Mesenchymal stem cell (in vitro differentiated cells and primary cell): ENCODE measurements around the gene NEK2.

Source experiments
- DNase-seq: peaks from one replicate; pipeline ENCODE4 v3.0.0-alpha.2; 2013
- H2AFZ ChIP-seq: one replicate; pipeline ENCODE4 v1.6.1; 2013; ENCODE audit warnings: low read depth, mild to moderate bottlenecking, control low read depth, inconsistent platforms, low read length, moderate library complexity
- H2AK5ac ChIP-seq: 2 replicates; pipeline ENCODE4 v1.6.1; 2013; ENCODE audit warnings: low read length, moderate library complexity, mild to moderate bottlenecking, inconsistent platforms; ENCODE audit not compliant: severe bottlenecking
- H2BK120ac ChIP-seq: one replicate; pipeline ENCODE4 v1.6.1; 2013; ENCODE audit warnings: low read depth, mild to moderate bottlenecking, inconsistent platforms, low read length, moderate library complexity
- H2BK12ac ChIP-seq, 2 experiments: one replicate each; pipeline ENCODE4 v1.6.1; 2013; ENCODE audit warnings: inconsistent platforms in 2 of 2, low read length in 2 of 2, mild to moderate bottlenecking in 2 of 2, moderate library complexity in 2 of 2, control low read depth in 1 of 2
- H2BK15ac ChIP-seq: one replicate; pipeline ENCODE4 v1.6.1; 2013; ENCODE audit warnings: mild to moderate bottlenecking, low read depth, inconsistent platforms; ENCODE audit not compliant: poor library complexity, severe bottlenecking
- H2BK5ac ChIP-seq: 2 replicates; pipeline ENCODE4 v1.6.1; 2013; ENCODE audit warnings: low read depth, mild to moderate bottlenecking, low read length, control low read depth, inconsistent platforms; ENCODE audit not compliant: poor library complexity, severe bottlenecking
- H3K14ac ChIP-seq, 2 experiments: one replicate each; pipeline ENCODE4 v1.6.1; 2013; ENCODE audit warnings: inconsistent platforms in 2 of 2, low read length in 2 of 2, control low read depth in 1 of 2, mild to moderate bottlenecking in 1 of 2, moderate library complexity in 1 of 2
- H3K18ac ChIP-seq, 2 experiments: one replicate each; pipeline ENCODE4 v1.6.1; 2013; ENCODE audit warnings: inconsistent platforms in 2 of 2, low read length in 2 of 2, control low read depth in 1 of 2, low read depth in 1 of 2, mild to moderate bottlenecking in 1 of 2
- H3K23ac ChIP-seq, 2 experiments: one replicate each; pipeline ENCODE4 v1.6.1; 2013; ENCODE audit warnings: inconsistent platforms in 2 of 2, low read length in 2 of 2, mild to moderate bottlenecking in 2 of 2, moderate library complexity in 2 of 2, control low read depth in 1 of 2
- H3K27ac ChIP-seq: 2 replicates; pipeline ENCODE4 v1.5.1; 2013; ENCODE audit warnings: mild to moderate bottlenecking, moderate library complexity, low read length, control low read depth, inconsistent platforms; ENCODE audit not compliant: poor library complexity, severe bottlenecking
- H3K27me3 ChIP-seq, 2 experiments: 2 replicates each; pipeline versions ENCODE4 v1.6.1 to v1.7.0; 2013; ENCODE audit warnings: low read length in 2 of 2, mild to moderate bottlenecking in 2 of 2, moderate library complexity in 2 of 2, control low read depth in 1 of 2, inconsistent platforms in 1 of 2; ENCODE audit not compliant: control insufficient read depth in 1 of 2, insufficient read depth in 1 of 2
- H3K36me3 ChIP-seq, 2 experiments: 2 replicates each; pipeline versions ENCODE4 v1.6.1 to v1.7.0; 2013; ENCODE audit warnings: low read length in 2 of 2, control low read depth in 1 of 2, inconsistent platforms in 1 of 2, low read depth in 1 of 2, mild to moderate bottlenecking in 1 of 2; ENCODE audit not compliant: insufficient read depth in 2 of 2, control insufficient read depth in 1 of 2
- H3K4ac ChIP-seq, 2 experiments: one replicate each; pipeline ENCODE4 v1.6.1; 2013; ENCODE audit warnings: inconsistent platforms in 2 of 2, low read length in 2 of 2, mild to moderate bottlenecking in 2 of 2, moderate library complexity in 2 of 2, control low read depth in 1 of 2, low read depth in 1 of 2
- H3K4me1 ChIP-seq: 2 replicates; pipeline ENCODE4 v1.6.1; 2013; ENCODE audit warnings: low read depth, low read length, control low read depth; ENCODE audit not compliant: control insufficient read depth, insufficient read depth
- H3K4me2 ChIP-seq: 2 replicates; pipeline ENCODE4 v1.6.1; 2013; ENCODE audit warnings: low read length, mild to moderate bottlenecking, inconsistent platforms; ENCODE audit not compliant: poor library complexity, severe bottlenecking
- H3K4me3 ChIP-seq, 2 experiments: 2 replicates each; pipeline versions ENCODE4 v1.5.1 to v1.7.0; 2013; ENCODE audit warnings: low read length in 2 of 2, mild to moderate bottlenecking in 2 of 2, control low read depth in 1 of 2, low read depth in 1 of 2; ENCODE audit not compliant: insufficient read depth in 1 of 2
- H3K79me1 ChIP-seq: replicated peaks from 2 replicates; pipeline ENCODE4 v1.6.1; 2013; ENCODE audit warnings: mild to moderate bottlenecking, control low read depth, low read length, inconsistent platforms; ENCODE audit not compliant: poor library complexity, severe bottlenecking
- H3K9ac ChIP-seq: 2 replicates; pipeline ENCODE4 v1.7.0; 2013; ENCODE audit warnings: mild to moderate bottlenecking, low read length, moderate library complexity
- H3K9me3 ChIP-seq: 2 replicates; pipeline ENCODE4 v1.7.0; 2013; ENCODE audit warnings: mild to moderate bottlenecking, low read length; ENCODE audit not compliant: control insufficient read depth
- H4K8ac ChIP-seq: one replicate; pipeline ENCODE4 v1.6.1; 2013; ENCODE audit warnings: inconsistent platforms, mild to moderate bottlenecking, low read length, moderate library complexity
- H4K91ac ChIP-seq: one replicate; pipeline ENCODE4 v1.6.1; 2013; ENCODE audit warnings: mild to moderate bottlenecking, low read length, inconsistent platforms
- WGBS: methylation state at CpG from one replicate; pipeline ENCODE4 v1.1.7; 2013; ENCODE audit warnings: mixed read lengths; 5-methylcytosine and 5-hydroxymethylcytosine counted together

The NEK2 gene

GRCh38 chr1:211650904-211651303, 24.5 kb downstream of the NEK2 start:
- Histone ChIP-seq H2BK15ac (no peak overlapping the region), H3K4me3 (no peak overlapping the region), H2AK5ac (peak overlapping the region; percentile 9), H3K14ac (no peak overlapping the region), H3K27ac (no peak overlapping the region), H3K9me3 (no peaks in the 10 kb centered on the region), H3K9ac (no peak overlapping the region), H2BK120ac (no peak overlapping the region), H3K18ac (no peak overlapping the region), H2BK12ac (no peak overlapping the region), H3K4ac (no peak overlapping the region), H2AFZ (no peak overlapping the region), H3K4me1 (peaks cover 27% of the 10 kb centered on the region), H3K79me1 (no peaks in the 10 kb centered on the region), H4K91ac (no peak overlapping the region), H3K23ac (no peak overlapping the region), H3K27me3 (no peaks in the 10 kb centered on the region), H3K36me3 (no peaks in the 10 kb centered on the region), H2BK5ac (no peak overlapping the region), H4K8ac (no peak overlapping the region), H3K4me2 (no peak overlapping the region)
- WGBS: 94% methylated on average over 7 of the region's 7 CpGs
- DNase-seq: no peak

- no peak overlapping the region for H2BK15ac ChIP-seq
- no peak overlapping the region for H3K9ac ChIP-seq
- H3K23ac ChIP-seq: no peak overlapping the region
- H3K9me3 ChIP-seq: no peaks in the 10 kb centered on the region
- no peak overlapping the region for H3K18ac ChIP-seq
- no peaks in the 10 kb centered on the region for H3K36me3 ChIP-seq
- no peak overlapping the region for H3K4me3 ChIP-seq
- H2BK12ac ChIP-seq: peak overlapping the region in 1 of 2 experiments; percentile 43
- no peak overlapping the region for H2AFZ ChIP-seq
- H3K27me3 ChIP-seq: no peaks in the 10 kb centered on the region
- H3K4ac ChIP-seq: no peak overlapping the region
- 88% methylated on average over 8 of the region's 9 CpGs for WGBS
- H3K27ac ChIP-seq: no peak overlapping the region
- peak; percentile 31 for DNase-seq
- no peak overlapping the region for H2BK5ac ChIP-seq
- no peaks in the 10 kb centered on the region for H3K79me1 ChIP-seq
- H3K14ac ChIP-seq: no peak overlapping the region
- H4K91ac ChIP-seq: no peak overlapping the region
- H2AK5ac ChIP-seq: peak overlapping the region; percentile 82
- peaks cover 26% of the 10 kb centered on the region for H3K4me1 ChIP-seq
- H3K4me2 ChIP-seq: no peak overlapping the region
- no peak overlapping the region for H2BK120ac ChIP-seq
- no peak overlapping the region for H4K8ac ChIP-seq
Observed at GRCh38 chr1:211648980-211649934, 26.2 kb downstream of the NEK2 start.

GRCh38 chr1:211648336-211648735, 27.1 kb downstream of the NEK2 start:
- DNase-seq: peak; percentile 34
- no peak overlapping the region for H4K8ac ChIP-seq
- H3K27me3 ChIP-seq: no peaks in the 10 kb centered on the region
- no peaks in the 10 kb centered on the region for H3K36me3 ChIP-seq
- 81% methylated on average over 2 of the region's 3 CpGs for whole genome bisulfite sequencing
- H3K18ac ChIP-seq: no peak overlapping the region
- no peak overlapping the region for H3K4me3 ChIP-seq
- no peak overlapping the region for H3K4ac ChIP-seq
- H2AFZ ChIP-seq: no peak overlapping the region
- H3K9ac ChIP-seq: no peak overlapping the region
- no peak overlapping the region for H2BK5ac ChIP-seq
- peak overlapping the region; percentile 7 for H3K27ac ChIP-seq
- no peak overlapping the region for H2BK15ac ChIP-seq
- no peak overlapping the region for H2BK12ac ChIP-seq
- no peak overlapping the region for H2AK5ac ChIP-seq
- H4K91ac ChIP-seq: no peak overlapping the region
- H2BK120ac ChIP-seq: no peak overlapping the region
- no peak overlapping the region for H3K14ac ChIP-seq
- no peak overlapping the region for H3K4me2 ChIP-seq
- H3K79me1 ChIP-seq: no peaks in the 10 kb centered on the region
- H3K23ac ChIP-seq: no peak overlapping the region
- no peaks in the 10 kb centered on the region for H3K9me3 ChIP-seq
- H3K4me1 ChIP-seq: peaks cover 25% of the 10 kb centered on the region

GRCh38 chr1:211647711-211648121, 27.7 kb downstream of the NEK2 start:
- H2BK5ac ChIP-seq: no peak overlapping the region
- H3K27ac ChIP-seq: no peak overlapping the region
- H3K79me1 ChIP-seq: no peaks in the 10 kb centered on the region
- H3K9ac ChIP-seq: no peak overlapping the region
- no peak overlapping the region for H3K4ac ChIP-seq
- no peak overlapping the region for H3K4me2 ChIP-seq
- no peak overlapping the region for H2AK5ac ChIP-seq
- H4K8ac ChIP-seq: no peak overlapping the region
- H3K4me3 ChIP-seq: no peak overlapping the region
- H3K18ac ChIP-seq: no peak overlapping the region
- H2AFZ ChIP-seq: no peak overlapping the region
- WGBS: 99% methylated on average over 4 of the region's 4 CpGs
- H2BK15ac ChIP-seq: no peak overlapping the region
- no peak for DNase-seq
- H2BK12ac ChIP-seq: peak overlapping the region in 1 of 2 experiments; percentile 26
- H3K23ac ChIP-seq: no peak overlapping the region
- no peak overlapping the region for H2BK120ac ChIP-seq
- H3K36me3 ChIP-seq: no peaks in the 10 kb centered on the region
- H3K4me1 ChIP-seq: peaks cover 30% of the 10 kb centered on the region
- no peak overlapping the region for H4K91ac ChIP-seq
- H3K27me3 ChIP-seq: no peaks in the 10 kb centered on the region
- no peak overlapping the region for H3K14ac ChIP-seq
- no peaks in the 10 kb centered on the region for H3K9me3 ChIP-seq
